Prostate gland (tissue), 2 donors: Measurements from ENCODE around the gene IYD. TPM values are rescaled to one million over a fixed set of nuclear protein-coding genes. Genes with fewer than 3 reads are reported as not detected.

Experiments used
- DNase-seq: peaks from one replicate; pipeline ENCODE4 v3.0.0-alpha.2; 2019; ENCODE audit warnings: low spot score
- H3K27ac ChIP-seq, 2 donors: fragments of 200-600 bp; sonication (generic); 2 replicates each; pipeline ENCODE4 v1.5.1; 2017 to 2019
- H3K27me3 ChIP-seq: fragments of 200-600 bp; sonication (generic); replicated peaks from 2 replicates; pipeline ENCODE4 v1.5.1; 2019; ENCODE audit not compliant: insufficient read depth
- H3K36me3 ChIP-seq, 2 donors: fragments of 200-600 bp; sonication (generic); 1 replicate in 1 of 2; 2 replicates in 1 of 2; pipeline versions ENCODE4 v1.5.1 to v1.8.1; 2017 to 2019
- H3K4me1 ChIP-seq: fragments of 200-600 bp; sonication (generic); replicated peaks from 2 replicates; pipeline ENCODE4 v1.5.1; 2019
- H3K4me3 ChIP-seq, 2 donors: fragments of 200-600 bp; sonication (generic); 2 replicates each; pipeline ENCODE4 v1.5.1; 2017 to 2019
- H3K9me3 ChIP-seq: fragments of 200-600 bp; sonication (generic); 2 replicates; pipeline ENCODE4 v1.5.1; 2017
- CTCF ChIP-seq, 4 experiments: fragments of 200-600 bp in 2 of 4; fragments of 450-650 bp in 2 of 4; sonication (generic) in 2 of 4; IDR thresholded peaks; 1 replicate in 3 of 4; 2 replicates in 1 of 4; pipeline ENCODE4 v1.5.1; 2016 to 2019; ENCODE audit warnings: antibody characterized with exemption in 4 of 4, mild to moderate bottlenecking in 2 of 4, moderate library complexity in 2 of 4
- POLR2A ChIP-seq: fragments of 450-650 bp; IDR thresholded peaks from one replicate; pipeline ENCODE4 v1.6.1; 2016; ENCODE audit warnings: antibody characterized with exemption, mild to moderate bottlenecking
- POLR2AphosphoS5 ChIP-seq: sonication (generic); formaldehyde crosslinking; IDR thresholded peaks from one replicate; pipeline ENCODE4 v1.6.1; 2017; ENCODE audit warnings: antibody characterized with exemption
- WGBS: methylation state at CpG from one replicate; pipeline ENCODE4 v1.1.5; 2018; 5-methylcytosine and 5-hydroxymethylcytosine counted together
- intact Hi-C: fragments of 100-400 bp; cut with DNase I; formaldehyde crosslinking; loops from one replicate; pipeline ENCODE4 v1.14.2; 2022
- total RNA-seq, 2 donors: library from RNA; depleted of rRNA; stranded (reverse); fragments of >200 nt; gene quantifications; one replicate each; pipeline ENCODE4 v1.1.0, GENCODE V29; 2016

IYD gene
- total RNA-seq, 2 donors from 2014 or later, result 0.05 to 0.45 TPM

- H3K27me3 ChIP-seq, result peaks cover 1% of the 10 kb centered on the region
- no peak overlapping the region for H3K27ac ChIP-seq
- TF ChIP-seq CTCF (IDR thresholded peaks at IDR 0.05) (no peak), POLR2A (no peak), POLR2AphosphoS5 (peak; percentile 58)
- intact Hi-C loops, result no loop called here
- 12% methylated on average over 5 of the region's 5 CpGs for WGBS
- no peaks in the 10 kb centered on the region for H3K4me1 ChIP-seq
- no peaks in the 10 kb centered on the region for H3K36me3 ChIP-seq
- H3K9me3 ChIP-seq, result no peaks in the 10 kb centered on the region
- DNase-seq, result peak; percentile 39
- no peak overlapping the region for H3K4me3 ChIP-seq
Measured at GRCh38 chr6:150403458-150404246, 34.8 kb downstream of the IYD start.

GRCh38 chr6:150406948-150407347 lies 38.1 kb downstream of the IYD start:
- Histone ChIP-seq H3K27ac (no peak overlapping the region), H3K27me3 (peaks cover 1% of the 10 kb centered on the region), H3K4me3 (no peak overlapping the region), H3K9me3 (no peaks in the 10 kb centered on the region), H3K4me1 (no peaks in the 10 kb centered on the region), H3K36me3 (no peaks in the 10 kb centered on the region)
- intact Hi-C loops, result no loop called here
- no peak for TF ChIP-seq POLR2A
- no peak for TF ChIP-seq CTCF (IDR thresholded peaks at IDR 0.05)
- TF ChIP-seq POLR2AphosphoS5, result no peak
- no peak for DNase-seq
- 44% methylated on average over 2 of the region's 2 CpGs for WGBS

GRCh38 chr6:150408842-150409241 lies 40.0 kb downstream of the IYD start:
- Histone ChIP-seq H3K36me3 (no peaks in the 10 kb centered on the region), H3K4me1 (no peaks in the 10 kb centered on the region), H3K27me3 (peaks cover 1% of the 10 kb centered on the region), H3K4me3 (no peak overlapping the region), H3K9me3 (no peaks in the 10 kb centered on the region), H3K27ac (no peak overlapping the region)
- TF ChIP-seq POLR2AphosphoS5 (no peak), POLR2A (no peak), CTCF (IDR thresholded peaks at IDR 0.05) (no peak)
- intact Hi-C loops, result no loop called here
- 41% methylated on average over 6 of the region's 6 CpGs for WGBS
- no peak for DNase-seq

GRCh38 chr6:150409576-150410066 lies 40.8 kb downstream of the IYD start:
- WGBS, result 4% methylated on average over 1 of the region's 1 CpG
- intact Hi-C loops, result no loop called here
- no peak for TF ChIP-seq POLR2AphosphoS5
- TF ChIP-seq POLR2A, result no peak
- DNase-seq, result no peak
- Histone ChIP-seq H3K4me3 (no peak overlapping the region), H3K36me3 (no peaks in the 10 kb centered on the region), H3K4me1 (no peaks in the 10 kb centered on the region), H3K9me3 (no peaks in the 10 kb centered on the region), H3K27ac (no peak overlapping the region), H3K27me3 (peaks cover 1% of the 10 kb centered on the region)

- TF ChIP-seq POLR2A (no peak), CTCF (IDR thresholded peaks at IDR 0.05) (no peak), POLR2AphosphoS5 (no peak)
- Histone ChIP-seq H3K27me3 (peaks cover 1% of the 10 kb centered on the region), H3K36me3 (no peaks in the 10 kb centered on the region), H3K9me3 (no peaks in the 10 kb centered on the region), H3K4me1 (no peaks in the 10 kb centered on the region), H3K4me3 (no peak overlapping the region), H3K27ac (no peak overlapping the region)
- WGBS, result 60% methylated on average over 4 of the region's 4 CpGs
- intact Hi-C loops, result no loop called here
- no peak for DNase-seq
Measured at GRCh38 chr6:150410399-150410798, 41.6 kb downstream of the IYD start.
